ENCODE measurements around the gene BRAF. TPM values are rescaled to one million over a fixed set of nuclear protein-coding genes. Genes with fewer than 3 reads are reported as not detected.

Gene BRAF
- total RNA-seq, 3 donors from 2014 or later (not counting 1 experiment from before 2014, with no cell fraction given), result 54.3 to 67.7 (median 64.1) TPM

- 95% methylated on average over 1 of the region's 3 CpGs for WGBS (ENCODE audit: insufficient coverage)
- H3K27ac ChIP-seq (ENCODE audit: low read length), result no peak overlapping the region
- no peaks in the 10 kb centered on the region for H3K27me3 ChIP-seq (ENCODE audit: control insufficient read depth, insufficient read depth, low read length)
- no peaks in the 10 kb centered on the region for H3K4me1 ChIP-seq (ENCODE audit: control insufficient read depth, insufficient read depth, low read length)
- H3K27ac Mint-ChIP-seq, result no peak overlapping the region
- H3K9me3 Mint-ChIP-seq, result no peaks in the 10 kb centered on the region
- DNase-seq (no peak), ATAC-seq (no peak)
- intact Hi-C loops (cut with micrococcal nuclease), result no loop called here
- H3K4me3 Mint-ChIP-seq, result no peak overlapping the region
- H3K36me3 ChIP-seq (ENCODE audit: control insufficient read depth, insufficient read depth, low read length), result peaks cover 11% of the 10 kb centered on the region
- no peaks in the 10 kb centered on the region for H3K9me3 ChIP-seq (ENCODE audit: control insufficient read depth, insufficient read depth, low read length)
- H3K27me3 Mint-ChIP-seq (ENCODE audit: low read depth in 2 of 2), result no peaks in the 10 kb centered on the region
- no peaks in the 10 kb centered on the region for H3K36me3 Mint-ChIP-seq
- TF ChIP-seq, protein P1, sequence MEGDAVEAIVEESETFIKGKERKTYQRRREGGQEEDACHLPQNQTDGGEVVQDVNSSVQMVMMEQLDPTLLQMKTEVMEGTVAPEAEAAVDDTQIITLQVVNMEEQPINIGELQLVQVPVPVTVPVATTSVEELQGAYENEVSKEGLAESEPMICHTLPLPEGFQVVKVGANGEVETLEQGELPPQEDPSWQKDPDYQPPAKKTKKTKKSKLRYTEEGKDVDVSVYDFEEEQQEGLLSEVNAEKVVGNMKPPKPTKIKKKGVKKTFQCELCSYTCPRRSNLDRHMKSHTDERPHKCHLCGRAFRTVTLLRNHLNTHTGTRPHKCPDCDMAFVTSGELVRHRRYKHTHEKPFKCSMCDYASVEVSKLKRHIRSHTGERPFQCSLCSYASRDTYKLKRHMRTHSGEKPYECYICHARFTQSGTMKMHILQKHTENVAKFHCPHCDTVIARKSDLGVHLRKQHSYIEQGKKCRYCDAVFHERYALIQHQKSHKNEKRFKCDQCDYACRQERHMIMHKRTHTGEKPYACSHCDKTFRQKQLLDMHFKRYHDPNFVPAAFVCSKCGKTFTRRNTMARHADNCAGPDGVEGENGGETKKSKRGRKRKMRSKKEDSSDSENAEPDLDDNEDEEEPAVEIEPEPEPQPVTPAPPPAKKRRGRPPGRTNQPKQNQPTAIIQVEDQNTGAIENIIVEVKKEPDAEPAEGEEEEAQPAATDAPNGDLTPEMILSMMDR (IDR thresholded peaks at IDR 0.05), result no peak
- no peaks in the 10 kb centered on the region for H3K4me1 Mint-ChIP-seq
- no peak overlapping the region for H3K4me3 ChIP-seq (ENCODE audit: low read length)
These were observed 170.2 kb downstream of the BRAF start for GRCh38 chr7:140754506-140754905.

DNA sequence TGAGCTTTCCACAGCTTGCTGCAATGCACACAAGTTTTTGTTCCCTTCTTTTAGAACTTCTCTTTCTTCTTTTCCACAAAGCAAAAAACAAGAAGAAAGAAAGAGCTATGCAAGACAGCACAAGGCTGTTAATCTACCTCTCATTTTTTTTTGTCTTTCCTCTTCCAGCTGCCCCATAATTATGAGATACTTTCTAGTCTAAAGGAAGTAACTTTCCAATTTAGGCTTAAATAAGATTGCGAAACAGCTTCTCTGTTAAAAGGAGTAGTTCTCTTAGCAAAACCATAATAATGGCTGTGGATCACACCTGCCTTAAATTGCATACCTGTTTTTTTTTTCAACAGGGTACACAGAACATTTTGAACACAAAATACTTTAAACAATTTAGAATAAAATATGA, 172.2 kb downstream of the BRAF start:
- Histone ChIP-seq H3K36me3 (ENCODE audit: control insufficient read depth, insufficient read depth, low read length) (peaks cover 23% of the 10 kb centered on the region), H3K9me3 (ENCODE audit: control insufficient read depth, insufficient read depth, low read length) (no peaks in the 10 kb centered on the region), H3K4me3 (ENCODE audit: low read length) (no peak overlapping the region), H3K27me3 (ENCODE audit: control insufficient read depth, insufficient read depth, low read length) (no peaks in the 10 kb centered on the region), H3K4me1 (ENCODE audit: control insufficient read depth, insufficient read depth, low read length) (no peaks in the 10 kb centered on the region), H3K27ac (ENCODE audit: low read length) (no peak overlapping the region)
- TF ChIP-seq, protein P1 (IDR thresholded peaks at IDR 0.05), result no peak
- no peaks in the 10 kb centered on the region for H3K4me1 Mint-ChIP-seq
- no peaks in the 10 kb centered on the region for H3K9me3 Mint-ChIP-seq
- DNase-seq, result no peak
- H3K27ac Mint-ChIP-seq, result no peak overlapping the region
- no peak overlapping the region for H3K4me3 Mint-ChIP-seq
- no peaks in the 10 kb centered on the region for H3K27me3 Mint-ChIP-seq (ENCODE audit: low read depth in 2 of 2)
- intact Hi-C loops (cut with micrococcal nuclease), result no loop called here
- no peaks in the 10 kb centered on the region for H3K36me3 Mint-ChIP-seq
- WGBS (ENCODE audit: insufficient coverage), result 100% methylated on average over 1 of the region's 1 CpG
- ATAC-seq, result no peak

- peaks cover 20% of the 10 kb centered on the region for H3K36me3 ChIP-seq (ENCODE audit: control insufficient read depth, insufficient read depth, low read length)
- ATAC-seq (no peak), DNase-seq (no peak)
- no peaks in the 10 kb centered on the region for H3K27me3 ChIP-seq (ENCODE audit: control insufficient read depth, insufficient read depth, low read length)
- Mint-ChIP-seq H3K27me3 (ENCODE audit: low read depth in 2 of 2) (no peaks in the 10 kb centered on the region), H3K27ac (no peak overlapping the region), H3K36me3 (no peaks in the 10 kb centered on the region), H3K4me3 (no peak overlapping the region), H3K4me1 (no peaks in the 10 kb centered on the region), H3K9me3 (no peaks in the 10 kb centered on the region)
- no peaks in the 10 kb centered on the region for H3K9me3 ChIP-seq (ENCODE audit: control insufficient read depth, insufficient read depth, low read length)
- no peak overlapping the region for H3K4me3 ChIP-seq (ENCODE audit: low read length)
- H3K4me1 ChIP-seq (ENCODE audit: control insufficient read depth, insufficient read depth, low read length), result no peaks in the 10 kb centered on the region
- TF ChIP-seq, protein P1 (IDR thresholded peaks at IDR 0.05), result no peak
- WGBS (ENCODE audit: insufficient coverage), result no CpG with 5 or more reads among the region's 2 CpGs
- H3K27ac ChIP-seq (ENCODE audit: low read length), result no peak overlapping the region
- intact Hi-C loops (cut with micrococcal nuclease), result no loop called here
These were observed 178.0 kb downstream of the BRAF start for GRCh38 chr7:140746751-140747150.

DNA sequence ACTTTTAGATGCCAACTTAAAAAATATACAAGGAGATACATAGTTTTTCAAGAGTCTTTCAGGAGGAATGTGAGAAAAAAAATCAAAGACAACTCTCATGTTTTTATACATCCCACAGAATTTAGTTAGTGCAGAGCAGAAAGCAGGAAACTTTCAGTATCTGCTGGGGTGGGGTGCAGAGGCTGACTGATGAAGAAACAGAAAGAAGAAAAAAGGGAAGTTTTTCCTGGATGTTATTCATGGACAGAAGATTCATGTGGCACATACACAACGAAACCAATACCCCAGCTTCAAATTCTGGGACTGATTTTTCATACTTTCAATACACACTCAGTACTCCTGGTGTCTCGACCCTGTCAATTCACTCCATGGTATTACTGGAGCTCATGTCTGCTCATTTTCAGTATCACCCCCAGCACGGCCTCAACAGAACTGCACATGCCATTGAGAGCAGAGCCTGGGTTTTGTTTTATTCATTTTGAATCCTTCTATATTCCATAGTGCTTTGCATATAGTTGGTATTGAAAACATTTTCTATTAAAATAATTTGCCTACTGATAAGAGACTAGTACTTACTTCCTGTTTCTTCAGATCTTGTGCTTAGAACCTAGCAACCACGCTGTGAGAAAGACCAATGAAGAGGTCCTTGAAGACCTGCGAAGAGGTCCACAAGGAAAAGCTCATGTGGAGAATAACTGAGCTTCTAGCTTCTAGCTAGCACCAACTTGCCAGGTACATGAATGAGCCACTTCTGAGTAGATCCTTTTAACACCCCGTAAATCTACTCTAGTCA, 179.3 kb downstream of the BRAF start:
- no peak overlapping the region for H3K4me3 ChIP-seq (ENCODE audit: low read length)
- TF ChIP-seq, protein P1 (IDR thresholded peaks at IDR 0.05), result no peak
- H3K4me1 Mint-ChIP-seq, result peaks cover 7 to 10% of the 10 kb centered on the region in 2 donors
- ATAC-seq (no peak), DNase-seq (no peak)
- intact Hi-C loops (cut with micrococcal nuclease), result no loop called here
- no peaks in the 10 kb centered on the region for H3K27me3 Mint-ChIP-seq (ENCODE audit: low read depth in 2 of 2)
- H3K36me3 Mint-ChIP-seq, result no peaks in the 10 kb centered on the region
- no peaks in the 10 kb centered on the region for H3K9me3 ChIP-seq (ENCODE audit: control insufficient read depth, insufficient read depth, low read length)
- H3K27ac ChIP-seq (ENCODE audit: low read length), result no peak overlapping the region
- H3K4me3 Mint-ChIP-seq, result no peak overlapping the region
- H3K9me3 Mint-ChIP-seq, result no peaks in the 10 kb centered on the region
- no peaks in the 10 kb centered on the region for H3K4me1 ChIP-seq (ENCODE audit: control insufficient read depth, insufficient read depth, low read length)
- 86% methylated on average over 6 of the region's 6 CpGs for WGBS (ENCODE audit: insufficient coverage)
- H3K27me3 ChIP-seq (ENCODE audit: control insufficient read depth, insufficient read depth, low read length), result no peaks in the 10 kb centered on the region
- H3K27ac Mint-ChIP-seq, result no peak overlapping the region
- H3K36me3 ChIP-seq (ENCODE audit: control insufficient read depth, insufficient read depth, low read length), result peaks cover 20% of the 10 kb centered on the region
